ENCODE results near the gene SRGAP3.
A peak's percentile ranks its signal among the peaks of the same experiment; 100 is the strongest.
"Not testable (repeated sequence)": the region's sequence is repeated elsewhere in the genome, so short reads cannot be mapped to it uniquely, and the experiment has no call there.

SRGAP3 gene

DNA sequence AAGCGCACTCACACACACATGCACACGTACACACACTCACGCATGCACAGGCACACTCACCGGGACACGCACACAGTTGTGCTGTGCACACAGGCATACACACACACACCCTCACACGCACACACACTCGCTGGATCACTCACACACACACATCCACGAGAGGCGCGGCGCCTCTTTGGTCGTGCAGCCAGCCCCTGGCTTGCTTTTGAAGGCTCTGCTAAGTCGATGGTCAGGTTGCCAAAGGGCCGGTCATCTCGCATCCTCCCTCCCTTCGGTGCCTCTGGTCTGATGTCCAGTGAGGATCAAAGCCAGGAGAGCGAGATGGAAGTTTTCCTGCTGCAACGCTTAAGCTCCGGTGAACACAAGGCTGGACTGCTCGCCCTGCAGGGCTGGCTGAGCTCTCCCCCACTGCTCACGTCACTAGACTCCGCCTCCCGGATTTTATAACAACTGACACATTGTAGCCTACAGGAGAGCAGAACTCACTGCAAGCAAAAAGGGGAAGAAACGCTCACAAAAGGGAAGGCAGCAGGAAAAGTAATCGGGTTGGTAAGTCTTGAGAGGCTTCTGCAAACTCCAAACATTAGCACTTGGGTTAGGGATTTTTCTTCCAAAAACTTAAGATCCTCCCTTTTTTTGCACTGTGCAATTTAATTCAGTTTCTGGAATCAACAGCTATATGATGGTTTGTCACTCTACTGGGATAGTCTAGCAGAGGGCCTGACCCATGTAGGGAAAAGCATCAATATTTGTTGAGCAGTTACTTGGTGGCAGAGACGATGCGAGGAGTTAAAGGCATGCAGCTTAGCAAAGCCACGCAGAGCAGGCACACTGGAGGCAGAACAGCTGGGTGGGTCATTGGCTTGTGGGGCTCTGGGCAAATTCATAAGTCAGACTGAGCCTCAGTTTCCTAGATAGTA lies at the start of gene SRGAP3:
TSS of gene SRGAP3 (minus strand) at position 374 of the 920 bp plus-strand sequence. CDS start 695 bp downstream, outside the sequence.
- DNase-seq (ENCODE audit: extremely low read depth in 1 of 2, low read depth in 1 of 2), result peak; percentile 21 to 40

DNA sequence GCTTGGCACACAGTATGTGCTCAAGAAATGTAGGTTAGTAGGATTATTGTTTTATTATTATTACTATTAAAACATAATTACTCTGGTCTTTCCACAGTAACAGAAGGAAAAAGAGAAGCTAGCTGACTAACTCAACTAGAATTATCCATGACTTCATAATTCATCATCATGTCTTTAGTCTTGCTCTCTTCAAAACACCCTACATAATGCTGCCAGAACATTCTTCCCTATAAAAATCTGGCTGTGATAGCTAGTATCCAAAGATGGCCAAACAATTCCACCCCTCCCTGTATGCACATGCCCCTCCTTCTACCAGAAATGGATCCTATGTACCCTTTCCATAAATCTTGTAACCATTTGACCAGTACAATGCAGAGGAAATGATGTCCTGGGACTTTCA lies 48.8 kb upstream of the SRGAP3 start:
- DNase-seq (ENCODE audit: extremely low read depth in 1 of 2, low read depth in 1 of 2), result no peak

DNA sequence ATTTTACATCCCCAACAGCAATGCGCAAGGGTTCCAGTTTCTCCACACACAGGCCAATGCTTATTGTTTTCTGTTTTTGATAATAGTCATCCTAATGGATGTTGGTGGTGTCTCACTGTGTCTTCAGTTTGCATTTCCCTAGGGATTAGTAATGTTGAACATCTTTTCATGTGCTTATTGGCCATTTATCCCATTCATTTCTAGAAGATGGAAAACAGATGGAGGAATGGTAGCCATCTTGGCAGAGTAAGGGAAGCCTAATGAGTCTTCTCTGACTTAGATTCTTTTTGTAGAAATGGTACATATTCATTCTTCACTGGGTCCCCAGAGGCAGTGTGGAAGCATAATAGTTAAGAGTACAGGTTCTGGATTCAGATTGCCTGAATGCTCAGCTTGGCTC lies 46.8 kb upstream of the SRGAP3 start:
- no peak for DNase-seq (ENCODE audit: extremely low read depth in 1 of 2, low read depth in 1 of 2)

DNA sequence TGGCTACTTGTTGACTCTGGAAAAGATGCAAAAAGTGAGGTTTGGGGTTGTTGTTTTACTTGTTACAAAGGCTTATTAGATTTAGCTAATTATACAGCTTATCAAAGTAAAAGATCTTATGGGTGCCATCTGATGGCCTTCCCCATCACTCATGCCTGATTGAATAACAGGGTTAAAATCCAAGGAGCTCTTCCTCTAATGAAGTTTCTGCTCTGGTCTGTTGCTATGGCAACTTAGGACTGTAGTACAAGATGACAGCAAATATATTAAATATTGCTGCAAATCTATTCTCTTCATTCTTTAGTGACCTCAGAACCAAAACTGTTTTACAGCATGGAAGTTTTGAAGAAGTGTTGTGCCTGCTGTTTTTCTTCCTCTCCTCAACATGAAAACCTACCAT lies 45.6 kb upstream of the SRGAP3 start:
- DNase-seq (ENCODE audit: extremely low read depth in 1 of 2, low read depth in 1 of 2), result no peak

DNA sequence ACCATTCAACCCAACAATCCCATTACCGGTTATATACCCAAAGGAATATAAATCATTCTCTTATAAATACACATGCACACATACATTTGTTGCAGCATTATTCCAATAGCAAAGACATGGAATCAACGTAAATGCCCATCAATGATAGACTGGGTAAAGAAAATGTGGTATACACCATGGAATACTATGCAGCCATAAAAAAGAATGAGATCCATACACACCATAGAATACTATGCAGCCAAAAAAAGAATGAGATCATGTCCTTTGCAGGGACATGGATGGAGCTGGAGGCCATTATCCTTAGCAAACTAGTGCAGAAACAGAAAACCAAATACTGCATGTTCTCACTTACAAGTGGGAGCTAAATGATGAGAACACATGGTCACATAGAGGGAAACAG lies 44.5 kb upstream of the SRGAP3 start:
- DNase-seq (ENCODE audit: extremely low read depth in 1 of 2, low read depth in 1 of 2), result not testable (repeated sequence)

DNA sequence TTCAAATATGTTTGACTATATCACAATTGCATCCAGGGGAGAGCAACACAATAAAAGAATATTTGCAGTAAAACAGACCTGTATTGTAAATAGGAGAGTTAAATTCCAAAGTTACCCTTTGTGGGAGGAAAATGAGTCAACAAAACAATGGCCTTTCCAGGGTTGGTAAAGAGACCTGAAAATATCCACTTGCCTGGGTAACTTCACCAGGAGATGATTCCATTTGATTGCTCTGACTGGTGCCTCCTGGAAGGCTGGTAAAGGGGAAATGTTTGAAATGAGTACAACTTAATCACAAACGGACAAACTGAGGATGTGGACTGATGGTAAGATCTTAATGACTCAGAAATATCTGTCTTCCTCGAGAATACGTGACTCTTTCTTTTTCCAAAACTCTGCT lies 43.6 kb upstream of the SRGAP3 start:
- no peak for DNase-seq (ENCODE audit: extremely low read depth in 1 of 2, low read depth in 1 of 2)

DNA sequence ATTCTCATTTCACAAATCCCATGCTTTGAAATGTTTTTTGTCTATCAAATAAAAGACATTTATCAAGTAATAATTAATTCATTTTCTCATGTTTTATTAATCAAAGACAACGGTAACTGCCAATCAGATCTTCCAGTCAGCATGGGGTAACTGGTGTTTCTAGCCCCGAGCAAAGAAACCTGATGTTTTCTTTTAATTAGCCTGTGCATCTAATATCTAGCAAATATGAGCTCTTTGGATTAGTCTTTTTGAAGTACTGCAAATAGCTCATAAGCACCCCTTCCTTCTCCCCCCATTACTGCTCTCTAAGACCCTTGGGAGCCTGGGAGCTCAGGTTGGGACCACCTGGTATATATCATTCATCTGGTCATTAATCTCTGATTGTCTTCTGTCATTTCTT lies 43.1 kb upstream of the SRGAP3 start:
- no peak for DNase-seq (ENCODE audit: extremely low read depth in 1 of 2, low read depth in 1 of 2)

DNA sequence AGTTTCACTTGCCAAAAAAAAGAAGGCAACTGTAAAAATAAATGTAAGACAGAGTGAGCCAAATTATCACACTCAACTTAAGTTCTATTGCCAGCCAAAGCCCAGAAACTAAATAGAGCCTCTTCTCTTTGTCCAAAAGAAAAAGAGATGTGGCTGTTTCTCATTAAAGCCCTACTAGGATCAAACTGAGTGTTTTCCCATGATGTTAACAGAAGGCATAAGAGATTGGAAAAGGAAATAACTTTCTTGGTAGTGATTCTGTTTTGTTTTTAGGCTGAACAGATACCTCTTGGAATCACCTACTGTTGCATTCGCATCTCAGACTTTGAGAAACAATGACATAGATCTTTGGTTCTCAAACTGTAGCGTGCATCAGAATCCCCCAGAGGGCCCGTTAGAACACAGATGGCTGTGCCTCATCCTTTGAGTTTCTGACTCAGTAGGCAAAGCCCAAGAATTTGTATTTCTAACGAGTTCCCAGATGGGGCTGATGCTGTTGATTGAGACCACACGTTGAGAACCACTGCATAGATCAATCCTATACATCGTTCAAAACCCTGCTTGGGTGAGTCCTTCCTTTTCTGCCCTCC lies 42.5 kb upstream of the SRGAP3 start:
- DNase-seq (ENCODE audit: extremely low read depth in 1 of 2, low read depth in 1 of 2), result no peak

DNA sequence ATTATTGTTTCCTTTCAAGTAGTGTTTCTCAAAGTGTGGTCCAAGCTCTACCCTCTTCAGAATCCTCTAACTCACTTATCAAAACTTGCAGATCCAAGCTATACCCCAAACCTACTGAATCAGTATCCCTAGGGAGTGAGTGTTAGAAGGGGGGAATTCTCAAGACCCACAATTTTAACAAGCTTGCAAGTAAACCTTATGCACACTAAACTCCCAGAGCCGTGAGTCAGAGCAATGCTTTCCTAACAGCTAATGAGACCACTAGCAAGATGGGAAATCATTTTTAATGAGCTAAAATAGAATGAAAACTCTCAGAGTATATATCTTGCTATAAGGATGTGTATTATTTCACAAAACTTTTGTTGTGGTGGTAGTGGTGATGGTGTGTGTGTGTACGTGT lies 41.1 kb upstream of the SRGAP3 start:
- DNase-seq (ENCODE audit: extremely low read depth in 1 of 2, low read depth in 1 of 2), result no peak

DNA sequence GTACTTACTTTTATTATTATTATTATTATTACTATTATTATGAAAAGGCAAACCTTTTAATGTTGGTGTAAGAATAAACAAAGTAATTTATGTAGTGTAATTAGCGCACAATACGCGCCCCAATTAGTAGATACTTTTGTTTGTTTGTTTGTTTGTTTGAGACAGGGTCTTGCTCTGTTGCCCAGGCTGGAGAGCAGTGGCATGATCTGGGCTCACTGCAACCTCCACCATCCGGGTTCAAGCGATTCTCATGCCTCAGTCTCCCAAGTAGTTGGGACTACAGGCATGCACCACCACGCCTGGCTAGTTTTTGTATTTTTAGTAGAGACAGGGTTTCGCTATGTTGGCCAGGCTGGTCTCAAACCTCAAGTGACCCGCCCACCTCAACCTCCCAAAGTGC lies 32.1 kb upstream of the SRGAP3 start:
- DNase-seq (ENCODE audit: extremely low read depth in 1 of 2, low read depth in 1 of 2), result not testable (repeated sequence)

DNA sequence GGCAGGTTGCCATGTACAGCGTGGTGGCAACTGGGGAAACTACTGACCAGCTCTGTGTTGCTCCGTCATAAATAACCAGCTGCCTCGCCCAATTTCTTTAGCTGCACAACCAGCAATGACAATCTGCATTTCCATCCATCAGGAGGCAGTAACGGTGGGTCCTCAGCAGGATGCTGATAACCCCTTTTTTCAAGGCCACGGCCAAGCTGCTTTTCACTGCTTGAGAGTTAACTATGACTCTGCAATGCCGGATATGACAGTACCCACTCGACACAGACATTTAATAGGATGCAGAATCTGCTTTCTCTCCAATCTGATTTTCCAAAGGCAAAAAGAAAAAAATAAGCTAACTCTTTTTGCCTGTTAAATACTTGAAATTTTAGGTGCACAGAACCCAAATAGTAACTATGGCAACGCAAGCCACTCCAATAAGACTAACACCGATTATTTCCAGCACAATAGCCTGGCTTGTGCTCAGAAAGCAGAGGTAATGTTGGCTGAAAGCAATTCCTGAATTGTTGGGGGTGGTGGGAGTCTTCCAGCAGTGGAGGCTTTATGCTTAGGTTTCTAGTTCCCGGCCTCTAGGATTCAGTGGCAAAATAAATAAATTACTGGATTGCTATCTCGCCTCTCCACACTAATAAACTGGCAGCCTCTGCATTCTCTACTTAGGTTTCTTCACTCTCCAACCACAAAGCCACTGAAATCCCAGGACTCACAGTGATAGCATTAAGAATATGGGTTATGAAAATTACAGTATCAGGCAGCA lies 31.2 kb upstream of the SRGAP3 start:
- no peak for DNase-seq (ENCODE audit: extremely low read depth in 1 of 2, low read depth in 1 of 2)

DNA sequence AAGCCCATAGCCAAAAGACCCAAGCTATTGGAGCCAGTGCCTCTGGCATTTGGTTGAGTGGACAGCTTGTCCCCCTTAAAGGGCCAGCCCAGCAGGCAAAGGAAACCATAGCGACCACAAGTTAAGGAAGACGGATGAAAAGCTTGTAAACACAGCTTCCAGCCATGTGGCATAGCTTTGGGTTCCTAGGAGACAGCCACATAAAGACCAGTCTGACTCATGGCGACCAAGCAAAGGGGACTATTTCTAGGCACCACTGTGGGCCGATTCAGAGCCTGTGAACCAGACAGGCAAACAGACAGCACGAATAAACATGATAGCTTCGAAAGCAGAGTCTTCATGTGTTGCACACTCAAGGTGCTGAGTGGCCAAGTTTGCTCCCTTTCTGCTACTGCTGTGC lies 30.5 kb upstream of the SRGAP3 start:
- DNase-seq (ENCODE audit: extremely low read depth in 1 of 2, low read depth in 1 of 2), result no peak

DNA sequence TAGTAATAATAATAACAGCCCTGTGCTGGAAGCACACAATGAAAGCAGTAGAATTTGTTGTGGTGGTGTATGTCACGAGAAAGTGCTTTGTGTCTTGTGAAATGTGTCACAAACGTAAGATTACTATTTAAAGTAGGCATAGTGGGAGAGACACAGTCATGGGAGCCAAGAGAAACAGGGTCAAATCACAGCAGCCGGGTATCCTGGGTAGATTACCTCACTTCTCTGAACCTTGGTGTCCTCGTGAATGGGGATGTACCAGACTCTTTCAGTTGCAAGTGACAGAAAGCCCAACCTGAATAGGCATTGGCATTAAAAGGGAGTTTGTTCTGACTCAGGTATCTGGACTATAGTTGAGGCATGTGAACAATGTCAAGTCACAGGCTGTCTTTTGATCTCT lies 29.1 kb upstream of the SRGAP3 start:
- DNase-seq (ENCODE audit: extremely low read depth in 1 of 2, low read depth in 1 of 2), result no peak

DNA sequence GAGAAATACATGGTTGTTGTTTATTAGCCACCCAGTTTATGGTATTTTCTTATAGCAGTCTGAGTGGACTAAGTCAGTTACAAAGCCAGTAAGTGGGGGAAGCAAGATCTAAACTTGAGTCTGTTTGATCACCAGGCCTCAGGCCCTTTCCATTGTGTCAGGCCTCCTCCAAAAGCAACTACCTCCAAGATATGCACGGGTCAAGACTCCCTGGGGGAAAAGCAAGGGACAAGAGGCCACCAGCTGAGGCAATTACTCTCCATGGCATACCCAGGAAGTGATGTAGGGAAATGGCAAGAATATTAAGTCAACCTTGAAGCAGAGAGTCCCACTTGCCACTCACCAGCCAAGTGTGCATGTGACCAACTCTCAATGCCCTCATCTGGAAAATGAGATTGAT lies 28.6 kb upstream of the SRGAP3 start:
- no peak for DNase-seq (ENCODE audit: extremely low read depth in 1 of 2, low read depth in 1 of 2)

DNA sequence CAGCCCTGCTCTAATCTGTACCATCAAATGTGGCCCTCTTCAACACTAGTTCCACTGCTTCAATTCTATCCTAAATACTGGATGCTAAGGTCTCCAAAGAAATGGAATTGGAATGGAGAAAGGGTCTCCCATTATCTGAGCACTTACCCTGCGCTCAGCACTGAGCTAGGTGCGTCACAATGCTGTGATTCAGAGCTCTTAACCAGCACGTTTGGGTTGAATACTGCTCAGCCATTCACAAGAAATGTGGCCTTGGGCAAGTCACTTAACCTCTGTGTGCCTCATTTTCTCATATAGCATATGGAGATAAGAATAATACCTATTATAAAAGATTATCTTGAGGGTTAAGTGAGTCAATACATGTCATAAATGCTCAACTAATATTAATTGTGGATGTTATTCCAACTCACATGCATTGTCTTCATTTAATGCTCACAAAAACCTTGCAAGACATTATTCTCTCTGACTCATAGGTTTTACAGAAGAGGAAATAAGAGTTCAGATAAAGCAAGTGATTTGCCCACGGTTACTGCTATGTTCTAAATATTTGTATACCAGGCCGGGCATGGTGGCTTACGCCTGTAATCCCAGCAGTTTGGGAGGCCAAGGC lies 27.4 kb upstream of the SRGAP3 start:
- no peak for DNase-seq (ENCODE audit: extremely low read depth in 1 of 2, low read depth in 1 of 2)

DNA sequence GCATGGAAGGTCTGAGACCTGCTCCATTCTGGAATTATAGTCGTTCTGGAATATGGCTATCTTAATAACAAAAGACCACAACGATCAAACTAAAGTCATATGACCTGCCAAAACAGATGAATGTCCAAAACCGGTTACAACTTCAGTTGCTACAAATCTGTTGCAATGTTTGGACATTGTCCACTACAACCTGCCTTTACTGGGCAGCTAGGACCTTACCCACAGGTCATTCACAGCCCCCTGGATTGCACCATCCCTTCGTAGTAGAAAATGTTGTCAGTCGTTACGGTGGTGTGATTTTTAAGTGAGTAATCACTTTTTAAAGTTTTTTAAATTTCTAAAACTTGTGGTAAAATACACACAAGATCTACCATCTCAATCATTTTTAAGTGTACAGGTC lies 22.5 kb upstream of the SRGAP3 start:
- no peak for DNase-seq (ENCODE audit: extremely low read depth in 1 of 2, low read depth in 1 of 2)

DNA sequence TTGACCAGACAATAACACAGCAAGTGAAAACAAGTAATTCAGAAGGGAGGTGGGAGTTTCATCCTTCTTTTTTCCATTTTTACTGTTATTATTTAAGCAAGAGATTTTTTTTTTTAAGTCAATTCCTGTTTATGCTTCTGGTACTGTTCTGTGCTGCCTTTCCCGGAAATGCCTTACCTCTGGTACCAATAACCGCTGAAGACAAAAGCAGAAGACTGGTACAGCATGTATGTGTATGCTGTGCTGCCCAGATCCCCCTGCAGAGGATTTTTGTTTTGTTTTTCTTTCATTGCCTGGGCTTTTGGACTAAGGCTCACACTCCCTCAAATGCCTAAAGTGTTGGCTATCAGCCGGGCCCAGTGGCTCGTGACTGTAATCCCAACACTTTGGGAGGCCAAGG lies 21.3 kb upstream of the SRGAP3 start:
- DNase-seq (ENCODE audit: extremely low read depth in 1 of 2, low read depth in 1 of 2), result no peak

DNA sequence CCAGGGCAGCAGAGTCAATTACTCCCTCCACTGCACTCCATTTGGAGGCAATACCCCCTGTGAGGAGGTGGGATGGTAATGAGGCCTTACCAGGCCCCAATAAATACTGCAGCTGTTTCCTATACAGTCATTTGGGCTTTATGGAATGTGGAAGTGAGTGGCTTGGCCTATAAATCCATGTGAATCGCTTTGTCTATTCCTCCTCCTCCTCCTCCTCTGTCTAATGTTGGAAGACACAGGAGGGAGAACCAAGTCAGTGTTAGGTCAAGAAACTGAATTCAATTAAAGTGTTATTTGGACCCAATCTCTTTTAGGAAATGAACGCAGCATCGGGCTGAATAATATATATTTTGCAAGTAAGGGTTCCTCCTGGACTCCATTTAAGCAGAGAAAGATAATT lies 17.3 kb upstream of the SRGAP3 start:
- DNase-seq (ENCODE audit: extremely low read depth in 1 of 2, low read depth in 1 of 2), result no peak

DNA sequence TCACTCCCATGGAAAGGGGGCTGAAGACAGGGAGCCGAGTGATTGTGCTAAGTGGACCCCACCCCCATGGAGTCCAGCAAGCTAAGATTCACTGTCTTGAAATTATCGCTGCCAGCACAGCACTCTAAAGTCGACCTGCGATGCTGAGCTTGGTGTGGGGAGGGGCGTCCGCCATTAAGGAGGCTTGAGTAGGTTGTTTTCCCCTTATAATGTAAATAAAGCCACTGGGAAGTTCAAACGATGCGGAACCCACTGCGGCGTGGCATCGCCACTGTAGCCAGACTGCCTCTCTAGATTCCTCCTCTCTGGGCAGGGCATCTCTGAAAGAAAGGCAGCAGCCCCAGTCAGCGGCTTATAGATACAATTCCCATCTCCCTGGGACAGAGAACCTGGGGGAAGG lies 10.9 kb upstream of the SRGAP3 start:
- DNase-seq (ENCODE audit: extremely low read depth in 1 of 2, low read depth in 1 of 2), result no peak

DNA sequence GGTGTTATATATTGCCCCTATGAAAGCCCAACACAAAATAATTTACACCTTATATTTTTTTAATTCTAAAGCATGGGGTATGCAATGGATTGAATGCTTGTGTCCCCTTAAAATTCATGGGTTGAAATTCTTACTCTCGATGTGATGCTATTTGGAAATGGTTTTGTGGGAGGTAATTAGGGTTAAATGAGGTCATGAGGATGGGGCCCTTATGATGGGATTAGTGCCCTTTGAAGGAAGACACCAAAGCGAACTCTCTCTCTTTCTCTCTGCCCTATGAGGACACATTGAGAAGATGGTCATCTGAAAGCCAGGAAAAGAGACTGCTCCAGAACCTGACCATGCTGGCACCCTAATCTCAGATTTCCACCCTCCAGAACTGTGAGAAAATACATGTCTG lies 7.6 kb upstream of the SRGAP3 start:
- no peak for DNase-seq (ENCODE audit: extremely low read depth in 1 of 2, low read depth in 1 of 2)

DNA sequence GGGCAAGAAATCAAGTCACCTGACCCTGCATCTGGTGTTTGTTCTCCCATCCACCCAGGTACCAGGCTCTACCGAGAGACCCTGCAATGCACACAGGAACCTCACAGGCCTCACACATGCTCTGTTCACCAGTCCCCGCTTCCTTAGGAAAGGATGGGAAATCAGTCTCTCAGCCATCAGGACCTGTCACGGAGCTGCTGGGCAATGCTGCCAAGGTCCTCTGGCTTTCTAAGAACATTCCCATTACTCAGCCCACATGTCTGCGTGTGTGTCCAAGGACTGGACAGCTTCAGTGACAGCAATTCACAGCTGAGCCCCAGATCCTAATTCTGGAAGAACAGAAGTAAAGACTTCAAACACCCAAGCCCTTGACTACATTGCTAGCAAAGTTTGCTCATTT lies 6.5 kb upstream of the SRGAP3 start:
- no peak for DNase-seq (ENCODE audit: extremely low read depth in 1 of 2, low read depth in 1 of 2)
